ENCODE data around the gene UBAP1. TPM values are rescaled to one million over a fixed set of nuclear protein-coding genes. Genes with fewer than 3 reads are reported as not detected.

Gene UBAP1
- total and polyA plus RNA-seq, 2 of the 4 experiments (the other 2 are of a cell fraction), result 30.6 to 37.0 TPM

GRCh38 chr9:34205102-34205501 lies 26.3 kb downstream of the UBAP1 start:
- H2BK15ac ChIP-seq (ENCODE audit: low read depth, low read length), result no peak overlapping the region
- no peak overlapping the region for H3K4me3 ChIP-seq (ENCODE audit: insufficient read depth, low read depth, low read length)

More at GRCh38 chr9:34205102-34205501, 26.3 kb downstream of the UBAP1 start:
- DNase-seq, result no peak
- H4K91ac ChIP-seq (ENCODE audit: insufficient read depth, low read depth, low read length), result no peak overlapping the region
- no peak overlapping the region for H2BK120ac ChIP-seq (ENCODE audit: low read depth, low read length)
- H2AK9ac ChIP-seq (replicated peaks; ENCODE audit: low read depth, low read length, poor library complexity), result no peak overlapping the region
- H2BK5ac ChIP-seq (ENCODE audit: low read depth, low read length, poor library complexity, severe bottlenecking), result no peak overlapping the region
- no peak overlapping the region for H2BK20ac ChIP-seq (ENCODE audit: low read depth, low read length)
- TF ChIP-seq POLR2A (IDR thresholded peaks at IDR 0.05; ENCODE audit: low read depth, low read length) (no peak), CHD1 (IDR thresholded peaks at IDR 0.05; ENCODE audit: low read depth, low read length) (no peak)
- no peak overlapping the region for H2AK5ac ChIP-seq (ENCODE audit: low read depth, low read length)
- dilution Hi-C loops (cut with HindIII; ENCODE audit: low sequenced_read_pairs, unreplicated experiment) (no loop called here), in situ Hi-C loops (cut with MboI; ENCODE audit: low sequenced_read_pairs) (no loop called here), intact Hi-C loops (cut with micrococcal nuclease) (no loop called here)
- H3K4me2 ChIP-seq (ENCODE audit: low read depth, low read length), result no peak overlapping the region
- no peaks in the 10 kb centered on the region for H3K4me1 ChIP-seq (ENCODE audit: control insufficient read depth, insufficient read depth, low read length)
- ATAC-seq (ENCODE audit: low read depth), result no peak
- no TSS peak for BruUV-seq (replicated peaks)
- H2AFZ ChIP-seq (replicated peaks; ENCODE audit: low read length, poor library complexity), result no peak overlapping the region
- H3K18ac ChIP-seq (ENCODE audit: low read depth, low read length), result no peak overlapping the region
- ChIA-PET CTCF (no interaction called here), POLR2A (ENCODE audit: unreplicated experiment) (no interaction called here)
- H3K9ac ChIP-seq (ENCODE audit: low read depth, low read length), result no peak overlapping the region
- no peak overlapping the region for H4K5ac ChIP-seq (ENCODE audit: low read depth, low read length)
- no peak overlapping the region for H3K56ac ChIP-seq (ENCODE audit: extremely low read depth, insufficient read depth, low read length)
- H3K27ac ChIP-seq (ENCODE audit: insufficient read depth, low read length), result no peak overlapping the region
- H4K20me1 ChIP-seq (ENCODE audit: insufficient read depth, low read length), result peaks cover 44% of the 10 kb centered on the region
- no peak overlapping the region for H3K4ac ChIP-seq (ENCODE audit: low read depth, low read length)
- no peaks in the 10 kb centered on the region for H3K9me3 ChIP-seq (ENCODE audit: control insufficient read depth, insufficient read depth, low read length)
- no peak overlapping the region for H4K8ac ChIP-seq (ENCODE audit: low read depth in 2 of 2, low read length in 2 of 2)
- H3K9me1 ChIP-seq (ENCODE audit: insufficient read depth, low read length), result peaks cover 3% of the 10 kb centered on the region; the same call in 1 of the 2 replicates
- H3K36me3 ChIP-seq (ENCODE audit: control insufficient read depth, insufficient read depth, low read length), result peaks cover 5% of the 10 kb centered on the region; the same call in 1 of the 2 replicates
- no peak overlapping the region for H3K14ac ChIP-seq (replicated peaks; ENCODE audit: low read depth, low read length)
- H3K27me3 ChIP-seq (ENCODE audit: control insufficient read depth, insufficient read depth, low read length), result no peaks in the 10 kb centered on the region
- no peak overlapping the region for H3K23ac ChIP-seq (ENCODE audit: low read depth, low read length)
- H3K79me1 ChIP-seq (ENCODE audit: low read depth in 1 of 2, low read length in 2 of 2), result peaks cover 18 to 56% of the 10 kb centered on the region in 2 experiments

Measured in IMR-90 (cell line).